Islet precursor cell (in vitro differentiated cells): Measurements from ENCODE around the gene BAG5.
"Not testable (repeated sequence)": the region's sequence is repeated elsewhere in the genome, so short reads cannot be mapped to it uniquely, and the experiment has no call there.

Experiments
- DNase-seq: peaks from one replicate; pipeline ENCODE4 v3.0.0-alpha.2; 2018

Gene BAG5

GRCh38 chr14:103533999-103534575, 28.4 kb downstream of the BAG5 start:
- DNase-seq: no peak

- no peak for DNase-seq
Measured at GRCh38 chr14:103533137-103533998, 29.1 kb downstream of the BAG5 start.

DNA sequence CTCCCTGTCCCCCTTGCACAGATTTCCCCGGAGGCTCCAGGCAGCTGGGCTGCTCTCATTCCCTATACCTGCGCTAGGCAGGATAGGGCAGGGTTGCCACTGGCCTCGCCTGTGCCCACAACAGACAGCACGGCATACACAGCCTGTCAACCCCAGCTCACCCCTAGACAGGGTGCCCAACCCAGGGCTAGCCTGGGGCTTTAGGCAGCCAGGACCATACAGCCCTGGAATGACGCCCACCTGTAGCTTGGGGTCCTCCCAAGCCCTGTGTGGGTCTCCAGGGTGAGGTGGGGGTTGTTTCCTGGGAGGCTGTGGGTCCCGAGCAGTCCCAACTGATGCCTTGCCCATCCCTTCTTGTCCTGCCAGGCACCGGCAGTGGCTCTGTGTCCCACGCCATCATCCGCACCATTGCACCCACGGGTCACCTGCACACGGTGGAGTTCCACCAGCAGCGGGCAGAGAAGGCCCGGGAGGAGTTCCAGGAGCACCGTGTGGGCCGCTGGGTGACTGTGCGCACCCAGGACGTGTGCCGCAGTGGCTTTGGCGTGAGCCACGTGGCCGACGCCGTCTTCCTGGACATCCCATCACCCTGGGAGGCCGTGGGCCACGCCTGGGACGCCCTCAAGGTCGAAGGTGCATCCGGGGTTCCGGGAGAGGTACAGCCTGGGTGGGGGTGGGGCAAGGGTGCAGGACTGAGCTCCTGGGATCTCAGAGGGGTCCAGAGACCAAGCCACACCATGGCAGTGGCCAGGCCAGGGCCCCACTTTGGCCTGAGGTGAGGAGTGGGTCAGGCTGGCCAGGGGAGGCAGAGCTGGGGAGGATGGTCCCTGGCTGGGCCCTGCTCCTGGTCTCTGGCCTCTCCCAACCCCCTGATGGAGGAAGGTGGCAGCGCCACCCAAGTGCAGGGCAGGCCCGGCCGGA, 30.0 kb downstream of the BAG5 start:
- DNase-seq: no peak

DNA sequence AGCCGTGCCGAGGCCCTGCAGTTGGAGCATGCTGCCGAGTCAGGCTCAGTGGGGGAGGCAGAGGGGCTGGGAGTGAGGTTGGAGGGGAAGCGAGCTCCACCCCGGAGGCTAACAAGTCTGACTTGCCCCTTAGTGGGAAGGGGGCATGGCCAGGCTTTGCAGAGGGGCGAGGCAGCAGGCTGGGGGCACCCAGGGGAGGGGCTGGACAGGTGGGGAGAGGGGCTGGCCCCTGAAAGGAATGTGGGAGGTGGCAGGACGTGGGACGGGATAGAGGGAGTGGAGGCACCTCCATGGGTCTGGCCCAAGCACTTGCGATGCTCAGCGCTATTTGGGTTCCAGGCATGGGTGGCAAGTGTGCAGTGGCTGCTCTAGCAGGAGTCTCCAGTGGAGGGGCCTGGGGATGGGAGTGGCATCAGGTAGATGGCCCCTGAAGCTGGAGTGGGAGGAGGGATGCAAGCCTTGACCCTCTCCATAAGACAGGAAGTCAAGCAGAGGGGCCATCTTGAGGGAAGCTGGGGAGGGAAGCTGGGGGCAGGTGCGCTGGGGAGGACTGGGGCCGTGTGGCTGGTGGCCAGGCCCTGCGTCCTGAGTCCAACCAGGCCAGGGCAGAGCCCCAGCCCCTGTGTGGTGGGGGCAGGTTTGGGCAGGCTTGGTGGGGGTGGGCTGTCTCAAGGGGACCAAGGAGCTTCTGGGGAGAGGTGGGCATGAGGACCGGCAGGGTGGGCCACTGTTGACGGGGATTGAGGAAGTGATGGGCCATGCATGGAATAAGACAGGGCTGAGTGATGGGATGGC, 30.8 kb downstream of the BAG5 start:
- DNase-seq: no peak

DNA sequence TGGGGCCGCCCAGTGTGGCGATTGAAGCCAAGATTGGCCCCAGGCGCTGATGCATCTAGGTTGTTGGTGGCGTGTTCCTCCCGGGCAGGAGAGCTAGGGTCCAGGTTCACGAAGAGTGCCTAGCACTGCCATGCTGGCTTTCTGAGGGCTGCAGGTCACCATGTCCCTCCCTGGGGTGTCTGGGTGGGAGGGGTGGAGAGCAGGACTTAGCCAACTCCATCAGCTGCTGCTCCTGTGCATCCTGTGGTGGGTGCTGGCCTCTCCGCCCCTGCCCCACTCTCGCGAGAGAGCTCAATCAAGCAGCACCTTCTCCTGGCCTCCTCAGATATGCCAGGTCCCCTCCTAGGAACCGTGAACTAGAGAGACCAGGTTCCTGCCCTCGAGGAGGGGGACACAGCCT, 31.6 kb downstream of the BAG5 start:
- DNase-seq: no peak

DNA sequence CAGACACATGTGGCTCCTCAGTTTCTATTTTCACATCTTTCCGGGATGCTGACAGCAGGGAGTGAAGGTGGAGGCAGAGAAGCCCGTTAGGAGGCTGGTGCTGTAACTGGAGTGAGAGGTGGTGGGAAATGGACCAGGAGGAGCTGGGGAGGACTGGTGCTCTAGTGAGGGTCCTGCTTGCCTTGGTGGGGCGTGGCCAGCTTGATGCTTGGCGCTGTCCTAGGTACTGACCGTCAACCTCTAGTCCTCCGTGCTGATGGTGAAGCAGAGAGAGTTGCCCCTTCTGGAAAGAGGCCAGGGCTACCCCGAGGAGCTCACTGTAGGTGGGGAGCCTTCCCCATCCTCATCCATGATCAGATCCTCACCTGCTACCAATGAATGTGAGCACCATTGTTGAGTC, 32.1 kb downstream of the BAG5 start:
- DNase-seq: peak; percentile 78

- no peak for DNase-seq
Measured at GRCh38 chr14:103529383-103530365, 32.8 kb downstream of the BAG5 start.

DNA sequence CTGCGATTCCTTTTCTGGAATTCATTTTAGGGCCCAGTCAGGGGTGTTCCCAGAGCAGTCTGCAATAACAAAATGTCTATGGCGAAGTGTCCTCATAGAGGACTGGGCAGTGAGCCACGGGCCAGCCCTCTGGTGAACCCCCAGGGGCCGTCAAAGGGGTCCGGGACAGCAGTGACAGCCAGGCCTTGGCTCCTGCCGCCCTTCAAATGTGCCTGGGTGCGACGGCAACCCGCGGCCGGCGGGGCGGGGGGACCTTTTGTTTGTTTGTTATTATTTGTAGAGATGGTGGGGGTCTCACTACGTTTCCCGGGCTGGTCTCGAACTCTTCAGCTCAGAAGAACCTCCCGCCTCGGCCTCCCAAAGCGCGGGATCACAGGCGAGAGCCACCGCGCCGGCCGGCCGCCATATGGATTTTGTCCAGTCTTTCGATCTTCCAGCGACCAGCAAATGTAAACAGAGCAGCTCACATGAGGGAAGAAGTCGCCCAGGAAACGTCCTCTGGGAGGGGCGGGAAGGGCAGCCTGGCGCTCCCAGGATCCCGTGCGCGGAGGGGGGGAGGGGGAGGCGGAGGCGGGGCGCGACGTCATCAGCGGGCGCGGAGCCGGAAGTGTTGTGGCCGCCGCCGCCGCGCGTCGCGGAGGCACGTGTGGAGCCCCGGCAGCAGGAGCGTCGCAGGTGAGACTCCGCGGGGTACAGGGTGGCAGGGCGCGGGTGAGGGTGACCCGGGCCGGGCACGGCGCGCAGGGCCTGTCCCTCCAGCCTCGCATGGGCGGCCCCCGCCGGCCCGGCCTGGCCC, 33.7 kb downstream of the BAG5 start, which contains the start of gene TRMT61A:
TRMT61A (plus strand) TSS at position 610 of the 796 bp plus-strand sequence. CDS start 783 bp downstream, outside the sequence.
- peak; percentile 93 for DNase-seq

DNA sequence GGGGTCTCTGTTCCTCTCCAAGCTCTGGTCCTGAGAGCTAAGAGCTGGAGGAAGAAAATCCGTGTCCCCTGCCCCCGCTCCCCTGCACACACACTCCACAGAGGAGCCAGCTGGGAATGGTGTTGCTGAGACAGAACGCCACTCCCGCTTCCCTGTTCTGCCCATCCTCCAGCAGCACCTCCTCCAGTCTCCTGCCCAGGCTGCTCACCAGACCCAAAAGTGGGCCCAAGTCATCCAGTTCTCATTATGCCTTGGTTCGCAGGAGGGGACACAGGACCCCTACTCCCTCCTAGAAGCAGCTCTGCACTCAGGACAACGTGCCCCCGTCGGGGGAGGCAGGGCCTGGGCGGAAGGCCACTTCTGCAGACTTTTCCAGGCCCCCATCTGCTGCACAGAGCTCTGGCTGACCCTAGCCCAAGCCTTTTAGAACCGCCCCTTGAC, 34.3 kb downstream of the BAG5 start:
- no peak for DNase-seq

- DNase-seq: no peak
Measured at GRCh38 chr14:103527408-103528145, 34.9 kb downstream of the BAG5 start.

- DNase-seq: no peak
Measured at GRCh38 chr14:103526914-103527248, 35.6 kb downstream of the BAG5 start.

DNA sequence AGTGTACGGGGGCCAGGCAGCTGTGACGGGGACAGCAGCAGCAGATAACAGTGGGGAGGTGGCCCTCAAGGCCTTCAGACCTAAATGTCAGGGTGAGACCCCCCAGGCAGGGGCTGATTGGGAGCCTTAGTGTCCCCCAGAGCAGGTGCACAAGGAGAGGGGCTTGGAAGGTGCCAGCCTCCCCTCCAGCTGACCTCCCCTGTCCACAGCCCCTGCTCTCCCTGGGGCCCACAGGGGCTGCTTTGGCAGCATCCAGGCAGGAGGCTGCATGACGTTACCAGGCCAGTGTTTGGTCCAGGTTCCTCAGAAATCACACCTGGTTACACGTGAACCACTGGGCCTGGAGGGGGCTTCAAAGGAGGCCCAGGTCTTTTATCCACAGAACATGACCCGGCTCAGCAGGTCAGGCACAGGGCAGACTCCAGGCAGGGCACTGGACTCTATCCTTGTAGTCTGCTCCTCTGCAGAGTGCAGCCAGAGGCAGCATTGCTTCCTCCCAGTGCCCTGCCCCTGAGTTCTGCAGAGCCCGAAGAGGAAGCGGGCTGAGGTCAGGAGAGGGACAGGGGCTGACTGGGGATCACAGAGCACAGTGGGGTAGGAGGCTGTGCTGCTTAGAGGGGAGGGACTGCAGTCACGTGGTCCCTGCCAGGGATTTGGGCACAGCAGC, 36.1 kb downstream of the BAG5 start:
- DNase-seq: no peak

- DNase-seq: not testable (repeated sequence)
Measured at GRCh38 chr14:103525430-103526246, 36.8 kb downstream of the BAG5 start.

DNA sequence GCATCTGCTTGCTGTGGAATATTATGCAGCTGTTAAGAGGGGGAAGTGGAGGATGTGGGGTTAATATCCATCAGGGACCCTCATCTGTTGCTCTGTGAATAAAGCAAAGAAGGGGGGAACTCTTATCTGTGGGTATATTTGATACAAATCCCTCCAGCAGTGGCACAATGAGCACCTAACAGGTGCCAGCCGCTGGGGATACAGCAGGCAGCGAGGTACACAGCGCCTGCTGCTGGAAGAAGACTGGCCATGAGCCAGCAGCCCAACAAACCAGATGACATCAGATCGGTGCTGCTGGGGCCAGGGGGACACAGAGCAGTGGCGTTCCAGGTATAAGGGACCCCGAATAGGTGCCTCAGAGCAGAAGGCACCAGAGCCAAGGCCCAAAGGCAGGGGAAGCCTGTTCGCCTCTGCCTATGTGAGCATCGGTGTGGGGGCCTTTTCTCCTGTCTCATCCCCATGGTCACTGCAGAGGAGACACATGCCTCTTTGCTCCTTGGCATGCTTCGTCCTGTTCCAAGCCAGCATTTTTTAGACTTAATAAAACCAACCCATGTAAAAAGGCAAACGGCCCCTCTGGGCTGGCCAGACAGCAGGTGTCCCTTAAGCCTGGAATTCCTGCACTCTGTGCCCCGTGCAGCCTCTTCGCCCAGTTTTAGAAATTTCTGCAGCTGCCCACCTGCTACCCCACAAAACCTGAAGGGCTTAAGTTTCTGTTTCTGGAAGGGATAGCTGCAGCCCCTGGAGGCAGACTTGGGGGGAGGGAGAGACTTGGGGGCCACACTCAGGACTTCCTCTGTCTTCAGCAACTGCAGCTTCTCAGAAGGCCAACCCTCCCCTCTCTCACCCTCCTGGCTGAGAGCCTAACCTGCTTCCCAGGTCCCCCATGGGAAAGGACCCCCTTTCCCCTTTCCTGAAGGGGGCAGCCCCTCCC, 38.2 kb downstream of the BAG5 start:
- DNase-seq: no peak

GRCh38 chr14:103523575-103523954, 38.9 kb downstream of the BAG5 start:
- DNase-seq: no peak

GRCh38 chr14:103522649-103523574, 39.5 kb downstream of the BAG5 start, which contains the start of gene CKB:
Gene CKB (minus strand): TSS chr14:103522830. CDS start chr14:103522493, 337 bp downstream.
- DNase-seq: no peak
